HepG2 (cell line): ENCODE measurements around the gene TMC2. TPM values are rescaled to one million over a fixed set of nuclear protein-coding genes. Genes with fewer than 3 reads are reported as not detected.
A peak's percentile ranks its signal among the peaks of the same experiment; 100 is the strongest.

Experiments
- CBFB ChIP-seq: sonication (generic); formaldehyde crosslinking; IDR thresholded peaks from 2 replicates; pipeline ENCODE4 v1.4.0; 2020; ENCODE audit warnings: missing genetic modification reagents
- DPF2 ChIP-seq: sonication (generic); formaldehyde crosslinking; IDR thresholded peaks from 2 replicates; pipeline ENCODE4 v1.4.0; 2020; ENCODE audit warnings: mild to moderate bottlenecking, low read depth, missing genetic modification reagents, borderline replicate concordance
- GTF3A ChIP-seq: sonication (generic); formaldehyde crosslinking; conservative IDR thresholded peaks from 2 replicates; pipeline ENCODE4 v1.4.0; 2020; ENCODE audit warnings: mild to moderate bottlenecking, missing genetic modification reagents
- HNF4G ChIP-seq, 2 experiments: sonication (generic) in 1 of 2; formaldehyde crosslinking in 1 of 2; IDR thresholded peaks; 2 replicates each; pipeline versions ENCODE4 v1.4.0 to v1.6.1; 2011 to 2020; ENCODE audit warnings: borderline replicate concordance in 2 of 2, low read depth in 2 of 2, mild to moderate bottlenecking in 2 of 2, low read length in 1 of 2, missing genetic modification reagents in 1 of 2, moderate library complexity in 1 of 2
- LCORL ChIP-seq, 2 experiments: fragments of 450-650 bp in 1 of 2; sonication (generic) in 1 of 2; formaldehyde crosslinking in 1 of 2; IDR thresholded peaks; 2 replicates each; pipeline versions ENCODE4 v1.5.0 to v1.6.1; 2017 to 2020; ENCODE audit warnings: antibody characterized with exemption in 1 of 2, missing genetic modification reagents in 1 of 2
- MIER3 ChIP-seq: IDR thresholded peaks from 2 replicates; pipeline ENCODE4 v1.6.1; 2016; ENCODE audit warnings: missing compliant biosample characterization, borderline replicate concordance
- NFE2L2 ChIP-seq: fragments of 150-350 bp; IDR thresholded peaks from 2 replicates; pipeline ENCODE4 v1.6.1; 2014; ENCODE audit warnings: low read length
- RARG ChIP-seq: sonication (generic); formaldehyde crosslinking; IDR thresholded peaks from 2 replicates; pipeline ENCODE4 v1.4.0; 2020; ENCODE audit warnings: low read depth, mild to moderate bottlenecking, missing genetic modification reagents
- TBP ChIP-seq: sonication (generic); formaldehyde crosslinking; IDR thresholded peaks from 2 replicates; pipeline ENCODE4 v1.5.0; 2020; ENCODE audit warnings: missing genetic modification reagents
- ZFP37 ChIP-seq: sonication (generic); formaldehyde crosslinking; IDR thresholded peaks from 2 replicates; pipeline ENCODE4 v1.4.0; 2020; ENCODE audit warnings: missing genetic modification reagents, borderline replicate concordance
- ZFP62 ChIP-seq: sonication (generic); formaldehyde crosslinking; IDR thresholded peaks from 2 replicates; pipeline ENCODE4 v1.4.0; 2020; ENCODE audit warnings: missing genetic modification reagents
- ZNF136 ChIP-seq: sonication (generic); formaldehyde crosslinking; IDR thresholded peaks from 2 replicates; pipeline ENCODE4 v1.8.1; 2022; ENCODE audit warnings: low read depth, mild to moderate bottlenecking, moderate library complexity, missing genetic modification reagents
- ZNF274 ChIP-seq: sonication (generic); formaldehyde crosslinking; IDR thresholded peaks from 2 replicates; pipeline ENCODE4 v1.5.1; 2020; ENCODE audit warnings: mild to moderate bottlenecking, missing genetic modification reagents
- ZNF333 ChIP-seq: sonication (generic); formaldehyde crosslinking; IDR thresholded peaks from 2 replicates; pipeline ENCODE4 v1.4.0; 2020; ENCODE audit warnings: mild to moderate bottlenecking, missing genetic modification reagents, borderline replicate concordance
- polyA plus RNA-seq, 8 experiments: library from polyadenylated mRNA; depleted of rRNA in 3 of 8; stranded (reverse) in 7 of 8; unstranded in 1 of 8; fragments of >200 nt; fragmentation: Illumina TruSeq in 4 of 8; extraction: Trizol in 4 of 8; gene quantifications; 2 replicates each; pipeline versions ENCODE4 v1.2.1 to v1.2.3, GENCODE V29; 2011 to 2016; ENCODE audit warnings: low read depth in 4 of 8, missing spikeins in 1 of 8, mixed read lengths in 1 of 8; ENCODE audit not compliant: insufficient read depth in 1 of 8
- total RNA-seq, 5 experiments: library from RNA; depleted of rRNA; stranded (reverse); fragments of >200 nt; fragmentation: Illumina TruSeq; extraction: Trizol; gene quantifications; 2 replicates each; pipeline ENCODE4 v1.2.3, GENCODE V29; 2016; ENCODE audit warnings: low read depth in 1 of 5
- TF ChIP-seq, protein P1 (sequence below): sonication (generic); formaldehyde crosslinking; IDR thresholded peaks from 2 replicates; pipeline ENCODE4 v1.5.1; 2020; ENCODE audit warnings: mild to moderate bottlenecking, moderate library complexity, missing genetic modification reagents
- TF ChIP-seq, protein P2 (sequence below): sonication (generic); formaldehyde crosslinking; conservative IDR thresholded peaks from 2 replicates; pipeline ENCODE4 v1.8.0; 2022; ENCODE audit warnings: low read depth, missing genetic modification reagents
- TF ChIP-seq, protein P3 (sequence below): sonication (generic); formaldehyde crosslinking; IDR thresholded peaks from 2 replicates; pipeline ENCODE4 v1.5.0; 2020; ENCODE audit warnings: mild to moderate bottlenecking, missing genetic modification reagents, borderline replicate concordance
- TF ChIP-seq, protein P4 (sequence below): sonication (generic); formaldehyde crosslinking; conservative IDR thresholded peaks from 2 replicates; pipeline ENCODE4 v1.8.0; 2022; ENCODE audit warnings: mild to moderate bottlenecking, moderate library complexity, missing genetic modification reagents

Gene TMC2
- total and polyA plus RNA-seq, 2 of the 13 experiments (the other 11 are each of a cell fraction or from before 2014, with no cell fraction given): not detected

- TF ChIP-seq, protein P1, sequence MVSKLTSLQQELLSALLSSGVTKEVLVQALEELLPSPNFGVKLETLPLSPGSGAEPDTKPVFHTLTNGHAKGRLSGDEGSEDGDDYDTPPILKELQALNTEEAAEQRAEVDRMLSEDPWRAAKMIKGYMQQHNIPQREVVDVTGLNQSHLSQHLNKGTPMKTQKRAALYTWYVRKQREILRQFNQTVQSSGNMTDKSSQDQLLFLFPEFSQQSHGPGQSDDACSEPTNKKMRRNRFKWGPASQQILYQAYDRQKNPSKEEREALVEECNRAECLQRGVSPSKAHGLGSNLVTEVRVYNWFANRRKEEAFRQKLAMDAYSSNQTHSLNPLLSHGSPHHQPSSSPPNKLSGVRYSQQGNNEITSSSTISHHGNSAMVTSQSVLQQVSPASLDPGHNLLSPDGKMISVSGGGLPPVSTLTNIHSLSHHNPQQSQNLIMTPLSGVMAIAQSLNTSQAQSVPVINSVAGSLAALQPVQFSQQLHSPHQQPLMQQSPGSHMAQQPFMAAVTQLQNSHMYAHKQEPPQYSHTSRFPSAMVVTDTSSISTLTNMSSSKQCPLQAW (CRISPR knock-in tag): peak; percentile 70
- TF ChIP-seq LCORL (IDR thresholded peaks at IDR 0.05): no peak
- TF ChIP-seq LCORL (CRISPR knock-in tag; IDR thresholded peaks at IDR 0.05): 0 out of 2 replicates have a peak, but pooled peaks have one; percentile 29
- TF ChIP-seq ZNF136 (CRISPR knock-in tag): 0 out of 2 replicates have a peak, but pooled peaks have one; percentile 57
- TF ChIP-seq CBFB (CRISPR knock-in tag): 0 out of 2 replicates have a peak, but pooled peaks have one; percentile 15
- TF ChIP-seq HNF4G (IDR thresholded peaks at IDR 0.05; ENCODE audit: borderline replicate concordance, low read depth, low read length): peak; percentile 70
- TF ChIP-seq HNF4G (CRISPR knock-in tag; IDR thresholded peaks at IDR 0.05; ENCODE audit: borderline replicate concordance, low read depth): peak; percentile 71; the same call in 1 of the 2 replicates
- no peak for TF ChIP-seq RARG (CRISPR knock-in tag)
- TF ChIP-seq GTF3A (CRISPR knock-in tag): no peak
- TF ChIP-seq MIER3 (CRISPR knock-in tag): peak; percentile 20; the same call in 1 of the 2 replicates
- TF ChIP-seq TBP: no peak
- no peak for TF ChIP-seq DPF2 (CRISPR knock-in tag)
- no peak for TF ChIP-seq NFE2L2
- TF ChIP-seq, protein P2, sequence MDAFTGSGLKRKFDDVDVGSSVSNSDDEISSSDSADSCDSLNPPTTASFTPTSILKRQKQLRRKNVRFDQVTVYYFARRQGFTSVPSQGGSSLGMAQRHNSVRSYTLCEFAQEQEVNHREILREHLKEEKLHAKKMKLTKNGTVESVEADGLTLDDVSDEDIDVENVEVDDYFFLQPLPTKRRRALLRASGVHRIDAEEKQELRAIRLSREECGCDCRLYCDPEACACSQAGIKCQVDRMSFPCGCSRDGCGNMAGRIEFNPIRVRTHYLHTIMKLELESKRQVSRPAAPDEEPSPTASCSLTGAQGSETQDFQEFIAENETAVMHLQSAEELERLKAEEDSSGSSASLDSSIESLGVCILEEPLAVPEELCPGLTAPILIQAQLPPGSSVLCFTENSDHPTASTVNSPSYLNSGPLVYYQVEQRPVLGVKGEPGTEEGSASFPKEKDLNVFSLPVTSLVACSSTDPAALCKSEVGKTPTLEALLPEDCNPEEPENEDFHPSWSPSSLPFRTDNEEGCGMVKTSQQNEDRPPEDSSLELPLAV (CRISPR knock-in tag): no peak
- TF ChIP-seq ZFP37: peak; percentile 36; the same call in 1 of the 2 replicates
- TF ChIP-seq ZNF333 (CRISPR knock-in tag): peak; percentile 86
- TF ChIP-seq, protein P3, sequence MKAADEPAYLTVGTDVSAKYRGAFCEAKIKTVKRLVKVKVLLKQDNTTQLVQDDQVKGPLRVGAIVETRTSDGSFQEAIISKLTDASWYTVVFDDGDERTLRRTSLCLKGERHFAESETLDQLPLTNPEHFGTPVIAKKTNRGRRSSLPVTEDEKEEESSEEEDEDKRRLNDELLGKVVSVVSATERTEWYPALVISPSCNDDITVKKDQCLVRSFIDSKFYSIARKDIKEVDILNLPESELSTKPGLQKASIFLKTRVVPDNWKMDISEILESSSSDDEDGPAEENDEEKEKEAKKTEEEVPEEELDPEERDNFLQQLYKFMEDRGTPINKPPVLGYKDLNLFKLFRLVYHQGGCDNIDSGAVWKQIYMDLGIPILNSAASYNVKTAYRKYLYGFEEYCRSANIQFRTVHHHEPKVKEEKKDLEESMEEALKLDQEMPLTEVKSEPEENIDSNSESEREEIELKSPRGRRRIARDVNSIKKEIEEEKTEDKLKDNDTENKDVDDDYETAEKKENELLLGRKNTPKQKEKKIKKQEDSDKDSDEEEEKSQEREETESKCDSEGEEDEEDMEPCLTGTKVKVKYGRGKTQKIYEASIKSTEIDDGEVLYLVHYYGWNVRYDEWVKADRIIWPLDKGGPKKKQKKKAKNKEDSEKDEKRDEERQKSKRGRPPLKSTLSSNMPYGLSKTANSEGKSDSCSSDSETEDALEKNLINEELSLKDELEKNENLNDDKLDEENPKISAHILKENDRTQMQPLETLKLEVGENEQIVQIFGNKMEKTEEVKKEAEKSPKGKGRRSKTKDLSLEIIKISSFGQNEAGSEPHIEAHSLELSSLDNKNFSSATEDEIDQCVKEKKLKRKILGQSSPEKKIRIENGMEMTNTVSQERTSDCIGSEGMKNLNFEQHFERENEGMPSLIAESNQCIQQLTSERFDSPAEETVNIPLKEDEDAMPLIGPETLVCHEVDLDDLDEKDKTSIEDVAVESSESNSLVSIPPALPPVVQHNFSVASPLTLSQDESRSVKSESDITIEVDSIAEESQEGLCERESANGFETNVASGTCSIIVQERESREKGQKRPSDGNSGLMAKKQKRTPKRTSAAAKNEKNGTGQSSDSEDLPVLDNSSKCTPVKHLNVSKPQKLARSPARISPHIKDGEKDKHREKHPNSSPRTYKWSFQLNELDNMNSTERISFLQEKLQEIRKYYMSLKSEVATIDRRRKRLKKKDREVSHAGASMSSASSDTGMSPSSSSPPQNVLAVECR: peak; percentile 87; the same call in 1 of the 2 replicates
- TF ChIP-seq ZFP62: no peak
- TF ChIP-seq, protein P4, sequence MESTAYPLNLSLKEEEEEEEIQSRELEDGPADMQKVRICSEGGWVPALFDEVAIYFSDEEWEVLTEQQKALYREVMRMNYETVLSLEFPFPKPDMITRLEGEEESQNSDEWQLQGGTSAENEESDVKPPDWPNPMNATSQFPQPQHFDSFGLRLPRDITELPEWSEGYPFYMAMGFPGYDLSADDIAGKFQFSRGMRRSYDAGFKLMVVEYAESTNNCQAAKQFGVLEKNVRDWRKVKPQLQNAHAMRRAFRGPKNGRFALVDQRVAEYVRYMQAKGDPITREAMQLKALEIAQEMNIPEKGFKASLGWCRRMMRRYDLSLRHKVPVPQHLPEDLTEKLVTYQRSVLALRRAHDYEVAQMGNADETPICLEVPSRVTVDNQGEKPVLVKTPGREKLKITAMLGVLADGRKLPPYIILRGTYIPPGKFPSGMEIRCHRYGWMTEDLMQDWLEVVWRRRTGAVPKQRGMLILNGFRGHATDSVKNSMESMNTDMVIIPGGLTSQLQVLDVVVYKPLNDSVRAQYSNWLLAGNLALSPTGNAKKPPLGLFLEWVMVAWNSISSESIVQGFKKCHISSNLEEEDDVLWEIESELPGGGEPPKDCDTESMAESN (CRISPR knock-in tag): peak; percentile 65; the same call in 1 of the 2 replicates
- peak; percentile 26; the same call in 1 of the 2 replicates for TF ChIP-seq ZNF274 (CRISPR knock-in tag)
These were observed 27.5 kb upstream of the TMC2 start, which contains the start of gene ZNF343 (continued) for GRCh38 chr20:2508631-2509467.
